HG02798 (cell line): ENCODE data around the gene EFHC1.
"Not testable (repeated sequence)": the region's sequence is repeated elsewhere in the genome, so short reads cannot be mapped to it uniquely, and the experiment has no call there.

ENCODE experiments used
- ATAC-seq: cut with Tn5 transposase; IDR thresholded peaks from one replicate; pipeline ENCODE4 v1.9.1; 2021; ENCODE audit warnings: mild to moderate bottlenecking; ENCODE audit not compliant: unreplicated experiment, poor library complexity

Gene EFHC1, protein sequence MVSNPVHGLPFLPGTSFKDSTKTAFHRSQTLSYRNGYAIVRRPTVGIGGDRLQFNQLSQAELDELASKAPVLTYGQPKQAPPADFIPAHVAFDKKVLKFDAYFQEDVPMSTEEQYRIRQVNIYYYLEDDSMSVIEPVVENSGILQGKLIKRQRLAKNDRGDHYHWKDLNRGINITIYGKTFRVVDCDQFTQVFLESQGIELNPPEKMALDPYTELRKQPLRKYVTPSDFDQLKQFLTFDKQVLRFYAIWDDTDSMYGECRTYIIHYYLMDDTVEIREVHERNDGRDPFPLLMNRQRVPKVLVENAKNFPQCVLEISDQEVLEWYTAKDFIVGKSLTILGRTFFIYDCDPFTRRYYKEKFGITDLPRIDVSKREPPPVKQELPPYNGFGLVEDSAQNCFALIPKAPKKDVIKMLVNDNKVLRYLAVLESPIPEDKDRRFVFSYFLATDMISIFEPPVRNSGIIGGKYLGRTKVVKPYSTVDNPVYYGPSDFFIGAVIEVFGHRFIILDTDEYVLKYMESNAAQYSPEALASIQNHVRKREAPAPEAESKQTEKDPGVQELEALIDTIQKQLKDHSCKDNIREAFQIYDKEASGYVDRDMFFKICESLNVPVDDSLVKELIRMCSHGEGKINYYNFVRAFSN

DNA sequence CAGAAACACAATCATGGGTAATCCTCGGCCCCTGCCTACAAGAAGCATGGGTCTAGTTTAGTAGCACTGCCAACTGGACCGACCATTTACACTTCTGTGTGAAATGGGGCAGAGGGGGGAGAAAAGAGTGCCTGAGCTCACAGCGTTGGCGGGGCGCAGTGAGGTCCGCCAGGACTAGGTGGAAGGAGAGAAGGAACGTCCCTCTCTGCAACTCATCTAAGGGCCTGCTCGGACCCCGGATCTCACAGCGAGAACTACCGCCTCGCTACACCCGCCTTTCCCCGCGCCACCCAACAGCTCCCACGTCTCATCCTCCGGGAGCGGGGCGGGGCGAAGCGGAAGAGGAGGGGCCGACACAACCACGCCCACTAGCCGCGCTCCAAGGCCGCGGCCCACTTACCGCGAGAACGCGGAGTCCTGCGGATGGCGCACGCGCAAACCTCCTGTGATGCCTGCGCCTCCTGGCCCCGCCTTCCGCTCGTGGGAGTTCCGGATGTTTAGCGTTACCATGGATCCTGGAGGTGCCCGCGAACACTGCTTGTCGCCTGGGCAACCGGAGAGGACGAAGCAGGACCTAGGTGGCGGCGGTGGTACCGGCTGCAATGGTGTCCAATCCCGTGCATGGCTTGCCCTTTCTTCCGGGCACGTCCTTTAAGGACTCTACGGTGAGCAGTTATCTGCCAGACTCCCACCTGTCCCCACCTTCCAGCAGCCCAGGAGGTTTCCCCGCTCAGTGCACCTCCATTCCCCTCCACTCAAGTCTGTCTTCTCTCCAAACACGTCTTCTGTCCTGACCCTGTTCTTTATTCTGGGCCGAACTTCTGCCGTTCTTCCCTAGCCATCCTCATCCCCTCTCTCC is at the start of gene EFHC1:
EFHC1 (plus strand) TSS at position 534 of the 859 bp plus-strand sequence; CDS start at position 603, 69 bp downstream.
- ATAC-seq = peak; percentile 96

DNA sequence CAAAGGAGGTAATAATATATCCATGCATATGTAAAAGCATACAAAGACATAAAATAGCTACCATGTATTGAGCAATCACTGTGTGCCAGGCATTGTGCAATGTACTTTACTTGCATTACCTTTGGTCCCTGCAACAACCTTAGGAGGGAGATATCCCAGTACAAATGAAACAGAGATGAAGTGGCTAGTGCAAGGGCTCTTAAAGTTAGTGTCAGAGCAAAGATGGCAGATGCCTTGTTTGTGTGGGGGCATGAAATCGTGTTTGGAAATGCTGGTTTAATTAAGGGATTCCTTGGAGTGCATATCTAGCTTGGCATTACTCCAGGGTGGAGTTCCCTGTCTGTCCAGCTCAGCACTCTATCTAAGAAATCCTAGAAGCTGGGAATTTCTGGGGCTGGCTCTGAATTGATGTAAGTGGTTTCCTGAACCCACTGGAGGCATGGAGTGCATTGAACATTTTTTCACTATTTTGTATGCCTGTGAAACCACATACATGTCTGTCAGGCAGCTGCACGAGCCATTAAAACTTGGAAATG is 48.4 kb upstream of the EFHC1 start:
- no peak for ATAC-seq

DNA sequence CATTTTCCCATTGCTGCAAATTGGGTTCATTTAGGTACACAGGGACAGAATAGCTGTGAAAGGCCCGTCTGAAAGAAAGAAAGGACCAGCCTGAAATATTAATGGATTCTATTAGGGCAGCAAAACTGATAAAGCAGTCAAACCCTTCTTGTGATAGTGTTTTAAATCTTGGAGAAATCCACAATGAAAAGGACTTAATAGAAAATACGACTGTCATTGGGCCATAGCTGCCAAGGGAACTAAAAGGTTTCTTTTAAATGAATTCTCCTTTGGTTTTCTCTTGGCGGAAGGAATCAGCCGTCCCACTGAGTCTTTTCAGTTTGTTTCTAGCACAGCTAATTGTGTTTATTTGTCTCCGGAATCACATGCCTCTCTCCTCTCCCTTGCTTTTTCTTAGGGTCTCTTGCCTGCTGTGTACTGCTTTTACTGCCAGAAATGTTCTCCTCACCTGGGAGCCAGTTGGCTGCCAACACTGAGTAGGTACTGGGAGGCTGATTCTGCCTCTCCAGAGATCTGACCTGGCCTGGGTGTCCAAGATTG is 46.9 kb upstream of the EFHC1 start:
- no peak for ATAC-seq

DNA sequence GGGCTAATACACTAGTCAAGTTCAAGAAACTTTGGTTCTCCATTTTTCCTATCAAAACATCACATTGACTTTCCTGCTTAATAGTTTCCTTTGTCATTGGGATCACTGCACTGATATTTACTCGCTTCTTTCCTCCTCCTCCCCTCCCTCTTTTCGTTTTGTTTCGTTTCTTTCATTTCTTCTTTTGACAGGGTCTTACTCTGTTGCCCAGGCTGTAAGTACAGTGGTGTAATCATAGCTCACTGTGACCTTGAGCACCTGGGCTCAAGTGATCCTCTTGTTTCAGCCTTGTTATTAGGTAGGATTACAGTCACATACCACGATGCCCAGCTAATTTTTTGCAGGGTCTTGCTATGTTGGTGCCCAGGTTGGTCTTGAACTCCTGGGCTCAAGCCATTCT is 45.9 kb upstream of the EFHC1 start:
- no peak for ATAC-seq

DNA sequence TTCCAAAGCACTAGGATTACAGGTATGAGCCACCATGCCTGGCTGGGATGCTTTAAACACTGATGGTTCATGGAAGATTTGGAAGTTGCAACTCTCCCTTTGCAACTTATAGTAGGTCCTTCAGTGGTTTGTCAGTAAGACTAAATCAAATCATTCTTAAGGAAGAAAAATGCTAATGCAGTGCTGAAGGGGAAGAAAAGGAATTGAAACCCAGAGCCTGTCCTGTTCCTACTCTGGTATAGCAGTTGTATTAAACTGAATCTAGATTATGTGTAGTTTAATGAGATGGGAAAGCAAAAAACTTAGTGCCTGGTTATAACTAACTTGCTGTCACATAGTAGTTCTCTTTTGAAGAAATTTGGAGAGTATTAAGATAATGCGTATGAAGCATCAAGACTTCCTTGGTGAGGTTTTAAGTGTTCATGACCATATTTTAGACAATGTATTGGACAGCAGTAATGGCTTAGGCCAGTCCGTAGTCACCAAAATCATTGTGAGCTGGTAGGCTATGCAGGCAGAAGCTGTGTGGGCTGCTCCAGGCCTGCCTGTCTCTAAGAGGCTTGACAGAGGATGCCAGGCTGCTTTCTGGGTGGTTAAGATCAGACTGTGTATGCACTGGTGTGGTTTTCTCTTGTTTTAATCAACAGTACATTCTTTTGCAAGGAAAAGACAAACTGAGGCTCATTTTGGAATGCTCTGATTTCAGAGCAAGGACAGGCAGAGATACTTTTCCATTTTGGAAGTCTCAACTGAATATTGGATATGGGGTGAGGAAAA is 44.2 kb upstream of the EFHC1 start:
- no peak for ATAC-seq

DNA sequence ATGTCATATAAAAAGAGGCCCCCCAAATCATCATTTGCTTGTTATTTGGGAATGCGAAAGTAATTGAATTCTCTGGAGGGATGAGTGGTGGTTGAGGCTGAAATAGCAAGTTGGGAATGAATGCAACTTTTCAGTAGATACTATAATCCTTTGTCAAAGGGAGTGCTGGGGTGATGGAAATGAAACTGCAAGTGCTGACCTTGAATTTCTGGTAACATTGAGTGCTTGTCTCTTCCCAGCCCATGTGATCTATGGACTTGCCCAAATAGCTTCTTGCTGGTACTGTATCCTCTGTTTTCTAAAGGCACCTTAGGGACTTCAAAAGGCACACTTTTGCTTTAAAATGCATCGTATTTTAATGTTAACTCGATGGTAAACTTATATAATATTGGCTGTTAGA is 43.4 kb upstream of the EFHC1 start:
- ATAC-seq = no peak

DNA sequence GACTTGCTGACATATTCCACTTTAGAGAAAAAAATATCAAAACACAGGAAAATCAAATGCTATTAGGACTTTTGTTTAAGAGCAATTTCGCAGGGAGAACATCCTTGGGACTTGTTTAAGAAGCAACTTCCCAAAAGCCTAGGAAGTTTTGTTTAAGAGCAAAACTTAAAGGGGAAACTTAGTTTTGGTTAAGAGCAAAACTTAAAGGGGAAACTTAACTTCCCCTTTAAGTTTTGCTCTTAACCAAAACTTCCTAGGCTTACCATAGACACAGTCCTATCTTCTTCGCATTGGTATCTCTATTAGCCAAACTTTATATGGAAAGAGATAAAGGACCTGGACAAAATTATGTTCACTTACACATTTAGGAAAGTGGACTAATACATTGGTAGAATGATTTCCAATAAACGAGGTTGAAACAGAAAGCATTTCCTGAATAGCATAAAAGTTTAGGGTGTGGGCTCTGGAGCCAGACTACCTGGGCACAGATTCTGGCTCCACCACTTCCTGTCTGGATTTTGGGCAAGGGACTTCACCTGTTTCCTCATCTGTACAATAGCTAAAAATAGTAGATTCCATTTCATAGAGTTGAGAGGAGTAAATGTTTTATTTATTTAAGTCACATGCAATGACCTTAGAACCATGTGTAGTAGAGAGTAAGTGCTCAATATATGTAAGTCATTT is 42.5 kb upstream of the EFHC1 start:
- peak; percentile 57 for ATAC-seq

DNA sequence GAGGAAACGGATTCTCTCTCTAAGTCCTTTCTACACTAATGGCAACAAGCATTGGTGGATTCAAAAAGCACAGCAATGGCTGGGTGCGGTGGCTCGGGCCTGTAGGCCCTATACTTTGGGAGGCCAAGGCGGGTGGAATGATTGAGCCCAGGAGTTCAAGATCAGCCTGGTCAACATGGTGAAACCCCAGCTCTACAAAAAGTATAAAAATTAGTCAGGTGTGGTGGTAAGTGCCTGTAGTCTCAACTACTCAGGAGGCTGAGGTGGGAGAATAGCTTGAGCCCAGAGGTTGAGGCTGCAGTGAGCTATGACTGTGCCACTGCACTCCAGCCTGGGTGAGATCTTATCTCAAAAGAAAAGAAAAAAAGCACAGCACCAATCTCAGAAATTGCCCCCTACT is 38.9 kb upstream of the EFHC1 start:
- ATAC-seq = no peak

DNA sequence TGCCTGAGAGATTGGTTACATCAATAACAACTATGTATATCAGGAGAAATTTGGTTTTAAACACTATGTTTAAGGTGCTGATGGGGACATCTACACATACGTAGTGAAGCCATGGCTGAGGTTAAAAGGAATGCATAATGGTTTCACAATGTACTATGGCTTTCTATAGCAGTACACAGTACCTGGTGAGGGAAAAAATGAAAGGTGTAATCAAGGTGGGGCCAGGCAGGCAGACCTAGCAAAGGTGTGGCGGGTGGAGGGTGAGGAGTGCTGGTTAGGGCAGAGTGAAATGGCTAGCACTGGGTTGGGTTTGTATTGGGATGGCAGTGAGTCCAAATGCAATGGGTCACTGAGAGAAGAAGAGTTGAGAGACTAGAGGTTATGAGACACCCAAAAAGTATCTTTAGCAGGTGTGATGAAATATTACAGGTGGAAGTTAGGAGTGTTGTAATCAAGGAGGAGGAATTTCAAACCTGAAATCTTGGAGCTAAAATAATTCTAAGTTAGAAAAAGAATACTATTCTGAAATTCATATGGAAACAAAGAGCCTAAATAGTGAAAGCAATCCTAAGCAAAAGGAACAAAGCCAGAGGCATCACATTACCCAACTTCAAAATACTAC is 35.9 kb upstream of the EFHC1 start:
- no peak for ATAC-seq

DNA sequence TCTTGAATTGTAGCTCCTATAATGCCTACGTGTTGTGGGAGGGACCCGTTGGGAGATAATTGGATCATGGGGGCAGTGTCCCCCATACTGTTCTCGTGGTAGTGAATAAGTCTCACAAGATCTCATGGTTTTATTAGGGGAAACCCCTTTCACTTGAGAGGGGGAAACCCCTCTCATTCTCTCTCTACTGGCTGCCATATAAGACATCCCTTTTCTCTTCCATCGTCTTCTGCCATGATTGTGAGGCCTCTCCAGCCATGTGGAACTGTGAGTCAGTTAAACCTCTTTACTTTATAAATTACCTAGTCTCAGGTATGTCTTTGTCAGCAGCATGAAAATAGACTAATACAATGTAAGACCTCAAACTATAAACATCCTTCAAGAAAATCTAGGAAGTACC is 35.1 kb upstream of the EFHC1 start:
- no peak for ATAC-seq

DNA sequence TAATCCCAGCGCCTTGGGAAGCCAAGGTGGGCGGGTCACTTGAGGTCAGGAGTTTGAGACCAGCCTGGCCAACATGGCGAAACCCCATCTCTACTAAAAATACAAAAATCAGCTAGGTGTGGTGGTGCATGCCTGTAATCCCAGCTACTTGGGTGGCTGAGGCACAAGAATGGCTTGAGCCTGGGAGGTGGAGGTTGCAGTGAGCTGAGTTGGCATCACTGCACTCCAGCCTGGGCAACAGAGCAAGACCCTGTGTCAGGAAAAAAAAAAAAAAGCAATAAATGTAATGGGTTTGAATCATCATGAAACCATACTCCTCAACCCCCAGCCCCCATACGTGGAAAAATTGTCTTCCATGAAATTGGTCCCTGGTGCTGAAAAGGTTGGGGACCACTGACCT is 32.0 kb upstream of the EFHC1 start:
- not testable (repeated sequence) for ATAC-seq

DNA sequence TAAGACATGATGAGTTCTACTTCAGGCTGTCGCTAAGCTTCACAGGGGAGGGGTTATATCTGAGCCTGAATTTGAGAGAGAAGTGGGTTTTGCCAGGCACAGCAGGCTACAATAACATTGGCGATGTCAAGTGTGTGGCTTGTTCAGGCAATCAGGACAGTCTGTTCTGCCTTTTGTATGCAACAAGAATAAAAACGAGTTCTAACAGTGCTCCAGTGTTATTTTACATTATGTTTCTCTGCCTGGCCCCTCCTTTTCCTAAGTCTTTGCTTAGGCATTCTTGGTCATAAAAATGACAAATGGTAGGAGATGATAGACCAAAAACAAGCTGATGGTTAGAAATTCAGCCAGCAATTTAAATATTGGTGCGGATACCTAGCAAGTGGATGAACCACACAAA is 31.4 kb upstream of the EFHC1 start:
- ATAC-seq = no peak

DNA sequence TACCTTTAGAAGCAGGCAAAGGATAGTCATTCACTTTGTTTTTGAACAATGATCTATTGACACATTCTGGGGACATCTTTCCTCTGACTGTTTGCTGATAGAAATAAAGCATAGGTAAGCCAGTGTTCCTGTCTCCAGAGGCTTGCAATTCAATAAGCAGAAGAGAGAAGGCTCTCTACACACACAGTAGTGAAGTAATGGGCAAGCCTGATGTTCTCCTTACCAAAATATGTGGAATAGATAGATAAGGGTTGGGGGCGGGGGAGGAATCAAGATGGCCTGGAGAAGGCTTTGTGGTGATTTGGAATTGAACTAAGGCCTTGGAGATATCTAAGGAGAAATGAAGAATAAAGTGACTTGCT is 30.9 kb upstream of the EFHC1 start:
- ATAC-seq = no peak

DNA sequence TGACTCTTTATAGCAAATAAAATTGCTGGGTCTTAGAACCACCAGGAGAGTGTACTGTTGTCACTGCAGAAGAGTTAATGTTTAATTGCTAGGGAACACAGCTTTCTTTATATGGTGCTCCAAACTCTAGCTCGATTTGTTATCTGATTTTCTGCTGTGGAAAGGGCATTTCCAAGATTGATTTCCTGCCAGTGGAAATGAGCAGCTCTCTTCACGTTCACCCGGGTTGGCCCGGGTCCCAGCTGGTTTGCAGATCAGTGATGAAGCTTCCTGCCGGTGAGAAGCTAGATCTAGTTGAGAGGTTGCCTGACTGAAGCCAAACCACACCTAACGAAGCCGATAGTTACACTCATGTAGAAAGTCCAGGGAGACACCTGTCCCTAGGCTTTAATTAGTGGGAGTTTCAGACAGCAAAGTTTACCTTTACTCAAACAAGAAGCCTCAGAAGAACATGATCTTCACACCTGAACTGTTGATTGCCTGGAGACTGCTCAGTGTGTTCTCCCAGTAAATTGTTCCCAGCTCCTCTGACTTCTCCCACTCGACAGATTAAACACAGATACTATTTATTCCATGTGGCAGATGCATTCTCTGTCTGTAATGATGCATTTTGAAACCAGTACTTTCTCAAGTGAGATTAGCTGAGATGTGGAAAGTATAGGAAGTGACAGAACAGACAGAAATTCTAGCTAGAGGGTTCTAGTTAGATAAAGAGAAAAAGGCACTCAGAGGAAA is 30.3 kb upstream of the EFHC1 start:
- ATAC-seq = peak; percentile 62

DNA sequence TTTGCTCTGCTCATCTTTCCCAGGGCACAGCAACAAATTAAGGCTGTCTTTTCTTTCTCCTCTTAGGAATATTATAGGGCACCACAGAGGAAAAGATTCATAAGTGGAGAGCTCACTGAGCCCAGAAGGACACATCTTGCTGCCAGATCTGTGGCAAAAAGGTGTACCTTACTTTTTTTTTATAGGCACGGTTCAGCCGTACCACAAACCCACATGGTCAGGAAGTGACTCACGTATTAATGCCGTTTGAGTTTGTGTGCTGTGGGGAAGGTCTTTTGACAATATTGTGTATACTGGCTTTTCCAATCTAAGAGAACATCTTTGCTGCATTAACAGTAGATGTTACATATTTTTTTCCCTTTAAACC is 29.8 kb upstream of the EFHC1 start:
- ATAC-seq = peak; percentile 41

DNA sequence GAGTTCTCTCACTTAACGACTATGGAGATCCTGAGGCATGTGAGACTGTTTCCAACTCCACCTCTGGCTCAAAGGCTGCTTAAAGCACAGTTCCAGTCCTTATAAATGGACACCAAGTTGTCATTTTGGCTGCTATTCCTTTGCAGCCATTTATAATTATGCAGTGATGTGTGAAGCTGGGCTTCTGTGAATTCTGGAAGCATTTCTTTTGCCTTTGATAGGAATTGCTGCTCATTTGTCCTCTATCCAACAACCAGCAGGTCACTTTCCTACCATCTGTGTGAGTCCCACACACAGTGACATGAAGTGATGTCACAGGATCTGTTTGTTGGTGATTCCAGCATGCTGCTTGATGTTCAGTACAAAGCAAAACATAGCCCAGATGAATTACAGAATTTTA is 28.5 kb upstream of the EFHC1 start:
- no peak for ATAC-seq

DNA sequence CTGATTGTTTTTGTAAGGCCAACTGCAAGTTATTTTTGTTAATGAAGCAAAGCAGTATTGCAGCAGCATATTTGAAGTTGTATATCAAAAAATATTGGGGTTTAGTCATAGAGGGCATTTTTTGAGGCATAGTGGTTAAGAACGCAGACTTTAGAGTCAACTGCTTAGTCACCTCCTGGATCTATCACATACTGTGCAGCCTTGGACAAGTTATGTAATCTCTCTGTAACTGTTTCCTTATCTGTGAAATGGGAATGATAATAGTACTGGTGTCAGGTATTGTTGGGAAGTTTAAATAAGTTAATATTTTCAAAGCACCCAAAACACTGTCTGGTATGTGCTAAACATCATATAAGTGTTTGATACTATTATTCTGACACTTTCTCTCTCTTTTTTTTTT is 27.2 kb upstream of the EFHC1 start:
- ATAC-seq = no peak

DNA sequence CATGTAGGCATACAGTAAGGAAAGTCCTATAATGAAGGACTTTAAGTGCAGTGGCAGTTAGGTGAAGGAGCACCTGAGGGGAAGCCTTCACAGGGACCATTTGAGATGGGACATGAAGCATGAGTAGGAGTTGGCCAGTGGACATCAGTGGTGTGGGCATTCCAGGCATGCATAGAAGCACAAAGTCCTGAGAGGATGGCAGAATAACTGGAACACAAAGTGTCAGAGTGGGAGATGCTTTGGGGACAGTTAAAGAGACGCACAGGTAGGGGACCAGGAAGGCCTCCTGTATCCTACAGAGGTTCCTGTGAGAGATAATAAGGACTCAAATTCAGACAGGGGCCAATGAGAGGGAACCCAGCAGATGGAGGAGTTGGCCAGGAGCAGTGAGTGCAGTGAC is 26.4 kb upstream of the EFHC1 start:
- ATAC-seq = no peak
